ENCODE data around the gene TDP1. TPM values are rescaled to one million over a fixed set of nuclear protein-coding genes. Genes with fewer than 3 reads are reported as not detected.

TDP1 gene
- total RNA-seq, 1 donor from 2014 or later: 3.4 TPM

DNA sequence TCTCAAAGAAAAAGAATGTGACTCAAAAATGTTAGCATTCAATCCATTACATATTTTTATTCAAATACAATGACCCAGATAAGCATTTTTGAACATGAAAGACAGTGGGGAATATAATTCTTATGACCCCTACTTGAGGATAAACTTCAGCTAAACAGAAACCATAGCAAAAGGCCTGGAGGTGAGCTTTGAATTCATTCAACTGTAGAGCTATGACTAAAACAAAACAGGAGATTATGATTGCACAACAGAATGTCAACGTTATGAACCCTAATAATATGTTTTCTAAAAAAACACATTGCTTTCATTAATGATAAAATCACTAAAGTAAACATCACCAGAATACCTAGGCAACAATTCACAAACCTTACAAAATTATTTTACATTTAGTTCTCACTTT, 29.0 kb upstream of the TDP1 start:
- DNase-seq: no peak
- Histone ChIP-seq H3K27me3 (ENCODE audit: low read depth) (no peaks in the 10 kb centered on the region), H3K9me3 (replicated peaks) (no peaks in the 10 kb centered on the region), H3K4me3 (no peak overlapping the region), H3K27ac (replicated peaks) (no peak overlapping the region), H3K36me3 (peaks cover 14% of the 10 kb centered on the region), H3K4me1 (no peaks in the 10 kb centered on the region)
- intact Hi-C loops (cut with micrococcal nuclease): no loop called here
- TF ChIP-seq, protein P1, sequence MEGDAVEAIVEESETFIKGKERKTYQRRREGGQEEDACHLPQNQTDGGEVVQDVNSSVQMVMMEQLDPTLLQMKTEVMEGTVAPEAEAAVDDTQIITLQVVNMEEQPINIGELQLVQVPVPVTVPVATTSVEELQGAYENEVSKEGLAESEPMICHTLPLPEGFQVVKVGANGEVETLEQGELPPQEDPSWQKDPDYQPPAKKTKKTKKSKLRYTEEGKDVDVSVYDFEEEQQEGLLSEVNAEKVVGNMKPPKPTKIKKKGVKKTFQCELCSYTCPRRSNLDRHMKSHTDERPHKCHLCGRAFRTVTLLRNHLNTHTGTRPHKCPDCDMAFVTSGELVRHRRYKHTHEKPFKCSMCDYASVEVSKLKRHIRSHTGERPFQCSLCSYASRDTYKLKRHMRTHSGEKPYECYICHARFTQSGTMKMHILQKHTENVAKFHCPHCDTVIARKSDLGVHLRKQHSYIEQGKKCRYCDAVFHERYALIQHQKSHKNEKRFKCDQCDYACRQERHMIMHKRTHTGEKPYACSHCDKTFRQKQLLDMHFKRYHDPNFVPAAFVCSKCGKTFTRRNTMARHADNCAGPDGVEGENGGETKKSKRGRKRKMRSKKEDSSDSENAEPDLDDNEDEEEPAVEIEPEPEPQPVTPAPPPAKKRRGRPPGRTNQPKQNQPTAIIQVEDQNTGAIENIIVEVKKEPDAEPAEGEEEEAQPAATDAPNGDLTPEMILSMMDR (IDR thresholded peaks at IDR 0.05; ENCODE audit: borderline replicate concordance): no peak

DNA sequence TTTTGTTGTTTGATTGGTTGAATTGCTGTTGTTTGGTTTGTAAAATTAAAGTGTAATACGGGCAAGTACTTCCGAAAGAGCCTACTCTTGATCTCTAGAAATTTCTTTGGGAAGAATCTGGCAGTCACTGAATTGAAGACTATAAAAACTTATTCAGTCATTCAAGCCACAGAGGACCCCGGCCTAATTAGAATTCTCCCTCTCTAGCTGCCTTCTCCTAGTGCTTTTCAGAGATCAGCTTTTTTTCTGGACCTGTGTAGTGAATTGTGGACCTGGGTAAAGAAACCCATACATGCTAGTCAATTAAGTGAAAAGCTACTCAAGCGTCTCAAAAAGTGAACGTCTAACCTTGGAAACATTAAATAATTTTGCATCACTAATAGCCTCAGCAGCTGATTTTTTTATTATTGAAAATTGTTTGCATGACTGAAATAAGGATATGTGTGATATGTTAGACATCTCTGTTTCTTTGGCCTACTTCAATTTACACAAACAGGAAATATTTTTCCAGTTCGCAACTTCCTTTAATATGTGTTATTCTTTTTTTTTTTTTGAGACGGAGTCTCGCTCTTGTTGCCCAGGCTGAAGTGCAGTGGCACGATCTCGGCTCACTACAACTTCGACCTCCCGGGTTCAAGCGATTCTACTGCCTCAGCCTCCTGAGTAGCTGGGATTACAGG, 28.4 kb upstream of the TDP1 start:
- no peaks in the 10 kb centered on the region for H3K9me3 ChIP-seq (replicated peaks)
- no peak overlapping the region for H3K4me3 ChIP-seq
- DNase-seq: no peak
- intact Hi-C loops (cut with micrococcal nuclease): no loop called here
- TF ChIP-seq, protein P1 (IDR thresholded peaks at IDR 0.05; ENCODE audit: borderline replicate concordance): no peak
- H3K36me3 ChIP-seq: peaks cover 18% of the 10 kb centered on the region
- H3K4me1 ChIP-seq: no peaks in the 10 kb centered on the region
- no peaks in the 10 kb centered on the region for H3K27me3 ChIP-seq (ENCODE audit: low read depth)
- no peak overlapping the region for H3K27ac ChIP-seq (replicated peaks)

DNA sequence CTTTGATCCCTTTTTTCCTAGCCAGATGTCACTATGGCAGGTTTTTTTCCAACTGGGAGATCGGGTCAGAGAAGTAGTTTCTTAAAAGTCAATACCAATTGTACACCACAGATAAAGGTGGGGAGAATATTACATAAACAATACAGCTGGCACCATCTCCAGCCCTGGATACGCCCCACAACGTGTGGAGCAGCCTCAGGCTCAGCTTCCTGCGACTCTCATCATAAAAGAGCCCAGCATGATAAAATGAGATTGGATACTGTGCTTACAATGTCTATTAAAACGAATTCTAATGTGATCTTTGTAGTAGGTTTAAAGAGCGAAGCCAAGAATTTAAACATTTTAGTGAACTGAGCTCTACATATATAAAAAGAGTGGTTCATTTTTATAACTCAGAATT, 22.7 kb upstream of the TDP1 start:
- H3K4me1 ChIP-seq: no peaks in the 10 kb centered on the region
- TF ChIP-seq, protein P1 (IDR thresholded peaks at IDR 0.05; ENCODE audit: borderline replicate concordance): no peak
- no peaks in the 10 kb centered on the region for H3K27me3 ChIP-seq (ENCODE audit: low read depth)
- H3K27ac ChIP-seq (replicated peaks): no peak overlapping the region
- intact Hi-C loops (cut with micrococcal nuclease): no loop called here
- no peak for DNase-seq
- H3K4me3 ChIP-seq: no peak overlapping the region
- peaks cover 18% of the 10 kb centered on the region for H3K36me3 ChIP-seq
- H3K9me3 ChIP-seq (replicated peaks): no peaks in the 10 kb centered on the region

DNA sequence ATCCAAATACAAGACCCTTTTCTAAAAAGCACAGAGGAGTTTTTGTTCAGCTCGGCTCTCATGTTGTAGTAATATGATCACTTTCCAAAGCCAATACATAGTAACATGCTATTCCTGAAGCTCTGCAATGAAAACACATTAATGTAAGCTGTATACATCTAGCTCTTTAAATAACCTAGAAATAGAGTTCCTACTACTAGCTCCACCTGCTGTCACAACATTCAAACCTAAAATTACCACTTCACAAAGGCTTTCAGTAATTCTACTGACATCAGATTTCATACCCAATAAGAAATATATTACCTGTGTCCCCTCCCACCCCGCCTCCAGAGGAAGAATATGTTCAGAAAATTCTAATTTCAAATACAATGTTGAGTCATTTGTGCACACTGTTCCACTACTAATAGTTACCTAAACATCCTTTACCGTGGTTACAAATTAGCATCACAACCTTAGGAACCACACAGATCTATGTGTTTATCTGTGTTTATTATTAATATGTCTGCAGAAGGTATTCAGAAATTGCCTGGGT, 19.0 kb upstream of the TDP1 start:
- Histone ChIP-seq H3K36me3 (peaks cover 3% of the 10 kb centered on the region), H3K27ac (replicated peaks) (no peak overlapping the region), H3K9me3 (replicated peaks) (no peaks in the 10 kb centered on the region), H3K27me3 (ENCODE audit: low read depth) (no peaks in the 10 kb centered on the region), H3K4me3 (no peak overlapping the region), H3K4me1 (no peaks in the 10 kb centered on the region)
- intact Hi-C loops (cut with micrococcal nuclease): no loop called here
- TF ChIP-seq, protein P1 (IDR thresholded peaks at IDR 0.05; ENCODE audit: borderline replicate concordance): no peak
- no peak for DNase-seq

DNA sequence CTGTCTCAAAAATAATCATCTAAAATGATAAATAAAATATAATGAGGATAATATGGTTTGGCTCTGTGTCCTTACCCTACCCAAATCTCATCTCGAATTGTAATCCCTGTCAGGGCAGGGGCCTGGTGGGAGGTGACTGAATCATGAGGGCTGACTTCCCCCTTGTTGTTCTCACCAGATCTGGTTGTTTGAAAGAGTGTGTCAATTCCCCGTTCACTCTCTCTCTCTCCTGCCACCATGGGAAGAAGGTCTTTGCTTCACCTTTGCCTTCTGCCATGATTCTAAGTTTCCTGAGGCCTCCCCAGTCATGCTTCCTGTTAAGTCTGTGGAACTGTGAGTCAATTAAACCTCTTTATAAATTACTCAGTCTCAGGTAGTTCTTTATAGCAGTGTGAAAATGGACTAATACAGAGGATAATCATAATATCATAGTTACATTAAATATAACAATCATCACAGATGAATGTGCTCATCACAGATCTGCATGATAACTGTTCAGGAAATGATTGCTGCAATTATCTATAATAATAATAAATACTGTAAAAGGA, 13.8 kb upstream of the TDP1 start:
- TF ChIP-seq, protein P1 (IDR thresholded peaks at IDR 0.05; ENCODE audit: borderline replicate concordance): no peak
- Histone ChIP-seq H3K9me3 (replicated peaks) (no peaks in the 10 kb centered on the region), H3K27me3 (ENCODE audit: low read depth) (no peaks in the 10 kb centered on the region), H3K36me3 (no peaks in the 10 kb centered on the region), H3K4me3 (no peak overlapping the region), H3K27ac (replicated peaks) (no peak overlapping the region), H3K4me1 (no peaks in the 10 kb centered on the region)
- no peak for DNase-seq
- intact Hi-C loops (cut with micrococcal nuclease): no loop called here

Data from left ventricle myocardium inferior (tissue), 1 donor.